GM12873 (cell line): ENCODE results near the gene STAMBPL1.

Experiments used
- CTCF ChIP-seq: IDR thresholded peaks from 2 replicates; pipeline ENCODE4 v1.5.1; 2012; ENCODE audit warnings: low read depth, mild to moderate bottlenecking, moderate library complexity, low read length, control low read depth; ENCODE audit not compliant: insufficient read depth; ENCODE audit errors: missing control alignments

Gene STAMBPL1

GRCh38 chr10:88960802-88961201 is 80.8 kb downstream of the STAMBPL1 start:
- TF ChIP-seq CTCF: no peak

- TF ChIP-seq CTCF: no peak
These were observed 81.2 kb downstream of the STAMBPL1 start for GRCh38 chr10:88961266-88961665.

GRCh38 chr10:88962336-88962735 is 82.3 kb downstream of the STAMBPL1 start:
- no peak for TF ChIP-seq CTCF

GRCh38 chr10:88963318-88963717 is 83.3 kb downstream of the STAMBPL1 start:
- TF ChIP-seq CTCF: peak; percentile 18

GRCh38 chr10:88964360-88964759 is 84.3 kb downstream of the STAMBPL1 start:
- TF ChIP-seq CTCF: no peak

GRCh38 chr10:88964869-88965415 is 84.9 kb downstream of the STAMBPL1 start:
- TF ChIP-seq CTCF: no peak

- TF ChIP-seq CTCF: no peak
These were observed 86.8 kb downstream of the STAMBPL1 start for GRCh38 chr10:88966797-88967196.
